Activated CD8-positive, alpha-beta memory T cell treated with anti-CD3 and anti-CD28 coated beads, Interleukin-2, amount 50 U/mL, for 1 hour (primary cell): ENCODE data around the gene PROB1.
"Not testable (repeated sequence)": the region's sequence is repeated elsewhere in the genome, so short reads cannot be mapped to it uniquely, and the experiment has no call there.

Experiments
- DNase-seq: peaks from one replicate; pipeline ENCODE4 v3.0.0-alpha.2; 2020; ENCODE audit errors: extremely low read depth

Gene PROB1

GRCh38 chr5:139394654-139395566 lies at the start of gene PROB1:
PROB1 (minus strand) TSS chr5:139395104; CDS start chr5:139395081, 23 bp downstream.
- no peak for DNase-seq

DNA sequence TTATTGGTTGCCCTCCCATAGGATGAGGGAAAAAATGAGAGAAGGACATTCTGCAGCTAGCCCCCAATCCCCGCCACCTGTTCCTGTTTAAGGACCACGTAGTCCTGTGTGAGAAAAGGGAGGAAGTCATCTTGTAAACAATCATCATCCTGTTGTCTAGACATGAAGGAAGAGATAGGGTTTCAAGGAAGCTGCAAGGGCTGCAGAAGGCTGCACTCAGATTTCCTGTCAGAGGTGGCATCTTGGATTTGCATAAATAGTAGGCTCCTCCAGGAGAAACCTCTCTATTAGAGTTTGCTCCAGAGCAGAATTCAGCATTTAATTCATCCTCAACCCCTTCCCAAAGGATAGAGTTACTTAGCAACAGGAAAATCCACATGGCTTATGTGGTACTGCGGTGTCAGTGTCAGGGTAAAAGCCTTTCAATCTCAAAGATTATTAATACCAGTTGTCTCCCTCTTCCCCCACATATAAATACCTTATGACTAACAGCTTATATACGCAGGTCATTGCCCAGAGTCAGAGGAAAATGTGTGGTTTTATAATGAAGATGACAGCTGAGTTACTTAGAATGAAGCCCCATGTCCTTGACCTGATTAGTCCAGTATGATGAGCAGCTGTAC lies 49.0 kb upstream of the PROB1 start:
- no peak for DNase-seq

GRCh38 chr5:139440416-139440815 lies 45.5 kb upstream of the PROB1 start:
- DNase-seq = not testable (repeated sequence)

DNA sequence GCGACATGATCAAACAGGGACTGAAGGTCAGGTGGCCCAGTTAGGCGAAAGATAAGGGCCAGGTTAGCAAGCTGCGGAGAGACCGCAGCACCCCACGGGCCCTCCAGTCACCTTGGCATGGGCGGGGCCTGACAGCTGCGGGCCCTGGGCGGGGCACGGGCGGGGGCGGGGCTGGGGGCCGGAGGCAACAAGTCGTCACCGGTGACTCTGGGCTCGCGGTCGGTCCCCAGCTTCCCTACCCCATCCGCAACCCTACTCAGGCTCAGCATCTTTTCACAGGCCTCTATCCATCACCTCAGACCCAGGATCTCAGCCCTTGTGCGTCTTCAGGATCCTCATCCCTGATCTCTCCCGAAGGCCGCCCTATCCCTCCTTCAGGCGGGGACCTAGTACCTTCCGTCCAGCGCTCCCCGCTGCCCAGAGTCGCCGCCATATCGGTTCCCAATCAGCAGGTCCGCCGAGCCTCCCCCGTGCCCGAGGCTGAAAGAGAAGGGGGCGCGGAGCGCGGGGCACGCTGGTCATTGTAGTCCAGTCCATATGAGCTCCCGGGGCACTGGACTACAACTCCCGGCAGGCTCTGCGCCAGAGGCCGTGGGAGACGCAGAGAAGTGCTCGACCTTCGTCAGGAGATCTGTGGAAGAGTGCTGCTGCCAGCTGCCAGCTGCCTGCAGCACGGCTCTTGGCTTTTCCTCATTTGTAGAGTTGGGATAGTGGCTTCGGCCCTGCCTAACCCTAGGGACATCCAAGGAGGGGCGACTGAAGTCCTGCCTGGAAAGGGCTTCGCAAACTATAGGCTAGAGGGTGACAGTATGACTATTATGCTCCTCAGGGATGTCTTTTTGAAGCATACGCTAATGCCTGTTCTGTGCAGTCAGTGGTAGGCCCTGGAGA lies 44.4 kb upstream of the PROB1 start, which contains the start of gene DNAJC18:
DNAJC18 (minus strand) TSS at position 513 of the 891 bp plus-strand sequence; CDS start at position 433, 80 bp downstream.
- peak; percentile 60 for DNase-seq

- DNase-seq = no peak
Measured at GRCh38 chr5:139438707-139439012, 43.8 kb upstream of the PROB1 start.

- DNase-seq = no peak
Measured at GRCh38 chr5:139435676-139436075, 40.8 kb upstream of the PROB1 start.

DNA sequence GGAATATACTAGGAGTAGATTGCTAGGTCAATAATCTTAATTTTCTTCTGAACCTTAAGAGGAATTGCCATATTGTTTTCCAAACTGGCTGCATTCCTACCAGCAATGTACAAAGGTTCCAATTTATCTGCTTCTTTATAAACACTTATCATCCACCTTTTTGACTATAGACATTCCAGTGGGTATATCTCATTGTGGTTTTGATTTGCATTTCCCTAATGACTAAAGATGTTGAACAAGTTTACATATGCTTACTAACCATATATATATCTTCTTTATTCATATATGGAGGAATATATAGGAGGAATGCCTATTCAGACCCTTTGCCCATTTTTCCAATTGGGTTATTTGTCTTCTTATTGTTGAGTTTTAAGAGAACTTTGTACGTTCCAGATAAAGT lies 36.8 kb upstream of the PROB1 start:
- DNase-seq = no peak

DNA sequence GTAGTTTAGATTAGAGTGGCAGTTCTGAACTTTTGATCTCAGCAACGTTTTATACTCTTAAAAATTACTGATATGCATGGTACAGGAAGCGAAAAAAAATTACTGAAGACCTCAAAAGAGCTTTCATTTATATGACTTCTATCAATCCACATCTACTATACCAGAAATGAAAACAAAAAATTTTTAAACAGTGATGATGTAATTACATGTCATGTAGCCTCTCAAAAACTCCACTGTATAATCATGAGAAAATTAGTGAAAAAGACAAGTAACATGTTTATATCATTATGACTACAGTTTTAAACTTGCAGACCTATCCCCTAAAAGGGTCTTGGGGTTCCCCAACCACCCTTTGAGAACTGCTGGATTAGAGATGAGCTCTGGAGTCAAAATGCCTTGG lies 35.1 kb upstream of the PROB1 start:
- no peak for DNase-seq

DNA sequence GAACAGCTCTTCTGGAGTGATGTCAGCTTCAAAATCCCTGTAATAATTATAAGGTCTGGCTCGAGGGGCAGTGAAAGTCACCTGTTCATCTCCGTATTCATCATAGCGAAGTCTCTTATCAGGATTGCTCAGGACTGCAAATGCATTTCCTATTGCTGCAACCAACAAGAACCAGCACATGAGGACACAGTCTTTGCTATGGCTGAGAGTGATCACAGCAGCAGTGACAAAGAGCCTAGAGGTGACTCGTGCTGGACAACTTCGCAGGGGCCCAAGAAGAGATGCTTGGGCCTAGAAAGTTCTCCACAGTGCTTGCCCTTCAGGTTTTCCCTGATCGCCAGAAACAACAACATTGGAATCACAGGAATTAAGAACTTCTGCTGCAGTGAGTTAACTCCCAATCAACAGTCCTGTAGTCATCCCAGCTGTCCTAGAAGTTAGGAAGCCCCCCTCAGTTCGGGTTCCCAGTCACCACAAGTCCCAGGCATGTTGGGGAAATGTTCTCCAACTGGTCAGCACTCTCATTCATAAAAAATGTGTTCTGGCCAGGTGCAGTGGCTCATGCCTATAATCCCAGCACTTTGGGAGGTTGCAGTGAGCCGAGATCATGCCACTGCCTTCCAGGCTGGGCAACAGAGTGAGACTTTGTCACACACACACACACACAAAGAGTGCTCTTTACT lies 31.4 kb upstream of the PROB1 start:
- no peak for DNase-seq

DNA sequence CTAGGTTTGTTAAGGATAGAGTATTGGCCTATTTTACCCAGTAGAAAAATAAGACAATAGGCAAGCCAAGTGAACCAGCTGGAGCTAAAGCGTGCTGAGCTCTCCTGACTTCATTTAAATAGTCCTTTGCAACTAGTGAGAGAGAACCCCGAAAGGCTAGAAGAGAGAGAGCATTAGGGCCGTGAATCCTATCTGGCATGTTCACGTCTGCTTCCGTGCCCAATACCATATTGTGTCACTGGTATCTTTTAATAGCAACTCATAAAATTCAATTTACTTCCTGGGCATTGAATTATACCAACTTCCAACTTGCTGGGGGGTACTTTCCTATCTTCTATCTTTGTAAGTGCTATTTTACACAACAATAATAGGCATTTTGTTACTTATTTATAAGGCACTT lies 30.6 kb upstream of the PROB1 start:
- no peak for DNase-seq

- DNase-seq = peak; percentile 30
Measured at GRCh38 chr5:139422307-139422893, 27.5 kb upstream of the PROB1 start.

DNA sequence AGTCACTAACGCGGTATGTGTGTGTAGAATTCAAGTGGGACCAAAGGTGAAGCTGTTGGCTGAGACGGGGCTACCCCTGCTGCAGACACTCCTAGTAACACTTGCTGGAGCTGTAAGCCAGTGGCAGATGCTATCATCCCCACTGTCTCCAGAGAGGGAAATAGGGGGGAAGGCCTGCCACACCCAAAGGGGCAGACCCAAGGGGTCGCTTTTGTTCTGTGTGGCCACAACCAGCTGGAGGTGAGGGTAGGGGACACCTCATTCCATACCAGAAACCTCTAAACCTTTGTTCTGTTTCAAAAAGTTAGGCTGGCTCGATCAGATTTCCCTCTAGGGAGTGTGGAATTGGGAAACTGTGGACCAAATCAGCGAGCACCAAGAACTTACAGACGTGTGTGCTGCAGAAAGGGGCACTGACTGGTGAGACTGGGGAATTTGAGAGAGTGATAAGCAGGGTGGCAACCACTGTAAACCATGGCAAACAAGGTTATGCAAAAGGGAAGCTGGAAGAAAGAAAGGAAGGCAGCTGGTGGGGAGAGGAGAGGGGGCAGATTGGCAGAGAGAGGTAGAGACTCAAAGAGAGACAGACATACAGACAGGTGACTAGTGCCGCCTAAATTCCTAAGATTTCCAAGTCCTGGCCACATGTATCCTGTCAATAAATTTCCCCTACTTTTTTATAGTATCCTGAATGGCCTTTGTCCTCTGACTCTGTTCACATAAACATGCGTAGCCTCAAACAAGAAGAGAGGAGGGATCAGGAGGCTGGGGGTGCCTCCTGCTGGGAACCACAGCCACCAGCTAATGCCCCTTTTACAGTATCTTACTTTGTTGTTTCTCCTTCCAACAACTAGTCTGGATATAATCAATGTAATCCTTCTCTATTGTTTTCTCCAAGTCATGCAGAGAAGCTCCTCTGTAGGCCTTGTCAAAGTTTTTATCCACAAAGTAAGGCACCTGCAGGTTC lies 24.6 kb upstream of the PROB1 start:
- no peak for DNase-seq

GRCh38 chr5:139418793-139419192 lies 23.9 kb upstream of the PROB1 start:
- no peak for DNase-seq

DNA sequence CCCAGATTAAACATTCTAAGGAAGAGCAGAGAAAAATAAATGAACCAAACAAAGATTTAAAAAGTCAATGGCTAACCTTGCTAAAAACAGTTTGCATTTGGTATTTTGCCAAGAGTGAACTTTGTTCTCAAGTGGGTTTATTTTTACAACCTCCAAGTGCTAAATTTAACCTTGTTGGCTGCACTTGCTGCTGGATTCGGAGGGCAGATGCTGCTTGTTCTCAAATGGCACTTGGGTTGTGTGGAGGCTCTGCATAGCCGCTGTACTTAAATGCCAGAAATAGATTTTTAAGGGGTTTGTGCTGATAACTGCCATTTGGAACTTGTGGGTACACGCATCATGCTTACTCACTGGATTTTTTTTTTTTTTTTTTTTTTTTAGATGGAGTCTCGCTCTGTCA lies 22.3 kb upstream of the PROB1 start:
- no peak for DNase-seq

DNA sequence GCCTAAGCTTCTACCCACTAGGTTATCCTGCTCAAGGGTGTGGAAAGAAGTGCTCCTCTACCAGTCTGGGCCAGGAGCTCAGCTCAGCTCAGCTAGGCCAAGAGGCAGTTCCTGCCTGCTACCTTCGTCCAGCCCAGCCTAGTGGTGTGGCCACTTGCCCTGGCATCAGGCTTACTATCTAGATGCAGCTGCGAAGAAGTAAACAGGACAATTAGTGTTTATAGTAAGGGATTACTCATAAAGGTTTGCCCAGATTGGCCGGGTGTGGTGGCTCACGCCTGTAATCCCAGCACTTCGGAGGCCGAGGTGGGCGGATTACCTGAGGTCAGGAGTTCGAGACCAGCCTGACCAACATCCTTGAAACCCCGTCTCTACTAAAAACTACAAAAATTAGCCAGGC lies 21.7 kb upstream of the PROB1 start:
- no peak for DNase-seq

DNA sequence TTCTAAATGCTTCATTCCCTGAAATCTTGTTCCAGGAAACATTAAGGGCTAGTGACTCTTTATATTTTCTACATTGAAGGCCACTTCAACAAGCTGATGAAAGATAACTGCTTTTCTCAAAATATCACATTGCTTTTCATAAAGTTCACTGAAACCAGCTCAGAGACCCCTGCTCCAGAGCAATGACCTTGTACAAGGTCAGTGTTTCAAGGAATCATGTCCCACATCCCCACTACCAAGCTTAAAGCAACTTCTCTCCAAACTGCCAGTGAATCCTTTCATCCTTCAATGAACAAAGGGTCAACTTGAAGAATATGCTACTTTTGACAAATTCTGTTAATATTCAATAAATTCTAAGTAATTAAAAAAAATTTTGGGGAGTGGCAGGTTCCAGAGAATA lies 21.0 kb upstream of the PROB1 start:
- no peak for DNase-seq

DNA sequence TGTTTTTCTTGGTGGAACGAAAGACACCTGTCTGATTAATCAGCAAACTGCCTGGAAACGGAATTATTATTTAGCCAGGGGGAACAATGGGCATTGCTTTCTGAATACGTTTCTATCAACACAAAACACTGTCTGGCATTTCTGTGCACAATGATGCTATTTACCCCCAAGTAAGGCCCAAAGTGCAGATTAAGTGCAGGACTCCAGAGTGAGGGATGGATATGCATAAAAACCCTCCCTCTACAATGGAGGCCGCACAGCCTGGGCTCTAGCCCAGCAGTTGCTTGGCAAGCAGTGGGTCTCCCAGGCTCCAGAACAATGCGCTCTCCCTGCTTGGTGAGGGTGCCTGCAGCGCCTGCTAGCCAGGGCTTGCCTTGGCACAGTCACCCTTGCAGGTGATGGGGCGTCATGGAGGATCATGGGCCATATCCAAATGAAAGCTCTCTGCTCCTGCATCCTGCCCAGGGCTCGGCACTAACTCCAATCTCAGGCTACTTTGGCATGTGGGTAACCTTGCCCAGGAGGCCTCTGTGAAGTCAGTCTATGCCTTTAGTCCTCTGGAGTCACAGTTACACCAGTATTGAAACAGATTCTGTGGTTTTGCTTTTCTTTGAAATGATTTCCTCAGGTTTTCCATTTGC lies 20.4 kb upstream of the PROB1 start:
- no peak for DNase-seq

- no peak for DNase-seq
Measured at GRCh38 chr5:139414581-139415130, 19.8 kb upstream of the PROB1 start.

DNA sequence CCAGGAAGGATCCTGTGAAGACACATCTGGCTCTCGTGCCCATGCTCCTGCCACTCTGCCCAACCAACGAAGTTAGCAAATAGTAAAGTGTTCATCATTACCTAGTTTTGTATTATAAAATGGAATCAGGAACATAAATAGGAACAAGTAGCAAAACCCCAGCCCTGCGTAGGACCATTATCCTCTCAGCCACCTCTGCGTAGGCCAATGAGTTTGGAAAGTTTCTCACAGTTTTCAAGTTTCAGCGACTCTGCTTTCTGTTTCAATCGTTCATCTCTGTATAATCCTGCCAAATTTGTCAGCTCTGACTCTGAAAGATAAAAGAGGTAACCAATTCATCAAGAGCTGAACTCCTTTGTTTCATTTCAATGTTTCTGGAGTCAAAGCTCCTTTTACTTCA lies 19.1 kb upstream of the PROB1 start:
- no peak for DNase-seq
